Measurements from ENCODE around the gene CCDC102B. TPM values are rescaled to one million over a fixed set of nuclear protein-coding genes. Genes with fewer than 3 reads are reported as not detected.
A peak's percentile ranks its signal among the peaks of the same experiment; 100 is the strongest.

CCDC102B gene
- total and polyA plus RNA-seq, 9 donors = 1.8 to 7.0 (median 4.2) TPM

DNA sequence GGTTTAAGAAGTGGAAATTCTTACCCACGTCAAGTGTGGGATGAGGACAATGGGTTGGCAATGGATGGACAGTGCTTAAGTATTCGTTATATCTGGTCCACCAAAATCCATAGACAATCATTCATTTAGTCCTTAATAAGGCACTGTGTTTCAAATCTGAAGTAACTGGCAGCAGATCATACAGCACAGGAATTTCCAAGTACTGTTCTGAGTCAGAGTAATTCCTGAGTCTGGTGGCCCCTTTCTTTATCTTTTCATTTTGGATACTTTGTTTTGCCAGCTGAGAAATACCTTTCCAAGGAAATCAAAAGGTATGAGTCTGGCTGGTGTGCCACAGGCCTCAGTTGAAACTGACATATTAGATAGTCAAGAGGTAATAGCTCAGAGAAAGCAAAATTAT is 31.4 kb upstream of the CCDC102B start:
- Histone ChIP-seq H3K9me3 (no peaks in the 10 kb centered on the region), H3K27me3 (no peaks in the 10 kb centered on the region), H3K27ac (no peak overlapping the region), H3K4me1 (ENCODE audit: insufficient read depth) (no peaks in the 10 kb centered on the region), H3K4me3 (no peak overlapping the region), H3K36me3 (no peaks in the 10 kb centered on the region)
- TF ChIP-seq EP300 (IDR thresholded peaks at IDR 0.05) (no peak), CTCF (IDR thresholded peaks at IDR 0.05) (no peak), POLR2A (IDR thresholded peaks at IDR 0.05) (no peak)
- no peak for DNase-seq
- WGBS, 3 donors = 75 to 89% (median 77%) methylated on average over 2 of the region's 2 CpGs
- intact Hi-C loops (cut with DNase I) = no loop called here

- Histone ChIP-seq H3K36me3 (no peaks in the 10 kb centered on the region), H3K27ac (no peak overlapping the region), H3K27me3 (no peaks in the 10 kb centered on the region), H3K9me3 (no peaks in the 10 kb centered on the region), H3K4me3 (no peak overlapping the region), H3K4me1 (ENCODE audit: insufficient read depth) (no peaks in the 10 kb centered on the region)
- DNase-seq = peak in 1 of 5 donors; percentile 31
- WGBS, 3 donors = 50 to 83% (median 64%) methylated on average over 3 of the region's 3 CpGs
- intact Hi-C loops (cut with DNase I) = no loop called here
- TF ChIP-seq POLR2A (IDR thresholded peaks at IDR 0.05) (no peak), EP300 (IDR thresholded peaks at IDR 0.05) (no peak), CTCF (IDR thresholded peaks at IDR 0.05) (no peak)
Measured at GRCh38 chr18:68769461-68769860, 28.4 kb upstream of the CCDC102B start.

GRCh38 chr18:68772268-68772667 is 25.6 kb upstream of the CCDC102B start:
- 8 to 13% (median 10%) methylated on average over 2 of the region's 2 CpGs for WGBS, 3 donors

DNA sequence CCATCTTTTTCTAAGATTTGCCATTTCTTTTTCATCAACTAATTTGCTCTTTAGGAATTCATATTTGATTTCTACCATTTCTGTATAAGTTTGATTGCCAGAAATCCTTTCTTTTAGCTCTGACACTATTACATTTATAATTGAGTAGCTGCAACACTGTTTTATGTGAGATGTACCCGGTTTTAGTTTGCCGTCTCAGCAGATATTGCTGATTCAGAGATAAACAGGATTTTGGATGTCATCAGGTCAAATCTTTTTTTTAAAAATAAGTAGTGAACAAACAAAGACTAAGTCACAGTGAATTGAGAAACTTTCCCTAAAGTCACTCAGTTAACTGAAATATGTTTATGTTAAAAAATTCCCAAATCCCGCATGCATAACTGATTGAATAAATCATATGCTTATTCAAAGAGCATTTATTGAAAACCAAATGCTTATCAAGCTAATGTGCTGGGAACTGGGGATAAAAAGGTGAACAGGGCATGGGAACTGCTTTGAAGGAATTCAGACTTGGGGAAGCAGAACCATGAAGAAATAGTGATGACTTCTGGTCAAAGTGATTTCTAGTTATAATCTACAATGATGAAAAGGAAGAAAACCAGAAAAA is 19.5 kb upstream of the CCDC102B start:
- Histone ChIP-seq H3K27ac (no peak overlapping the region), H3K36me3 (no peaks in the 10 kb centered on the region), H3K4me1 (ENCODE audit: insufficient read depth) (no peaks in the 10 kb centered on the region), H3K4me3 (no peak overlapping the region), H3K27me3 (no peaks in the 10 kb centered on the region), H3K9me3 (no peaks in the 10 kb centered on the region)
- no peak for DNase-seq
- intact Hi-C loops (cut with DNase I) = no loop called here
- TF ChIP-seq EP300 (IDR thresholded peaks at IDR 0.05) = no peak
- no peak for TF ChIP-seq CTCF (IDR thresholded peaks at IDR 0.05)
- 72 to 80% (median 77%) methylated on average over 3 of the region's 3 CpGs for WGBS, 3 donors

More at GRCh38 chr18:68772268-68772667, 25.6 kb upstream of the CCDC102B start:
- intact Hi-C loops (cut with DNase I) = no loop called here
- Histone ChIP-seq H3K4me3 (no peak overlapping the region), H3K27ac (no peak overlapping the region), H3K36me3 (no peaks in the 10 kb centered on the region), H3K9me3 (no peaks in the 10 kb centered on the region), H3K4me1 (ENCODE audit: insufficient read depth) (no peaks in the 10 kb centered on the region), H3K27me3 (no peaks in the 10 kb centered on the region)
- no peak for DNase-seq
- no peak for TF ChIP-seq CTCF (IDR thresholded peaks at IDR 0.05)
- TF ChIP-seq POLR2A (IDR thresholded peaks at IDR 0.05) = no peak
- TF ChIP-seq EP300 (IDR thresholded peaks at IDR 0.05) = no peak

All from ovary (tissue), 9 donors.